ENCODE data around the gene SFTPB.
"Not testable (repeated sequence)": the region's sequence is repeated elsewhere in the genome, so short reads cannot be mapped to it uniquely, and the experiment has no call there.

Gene SFTPB

DNA sequence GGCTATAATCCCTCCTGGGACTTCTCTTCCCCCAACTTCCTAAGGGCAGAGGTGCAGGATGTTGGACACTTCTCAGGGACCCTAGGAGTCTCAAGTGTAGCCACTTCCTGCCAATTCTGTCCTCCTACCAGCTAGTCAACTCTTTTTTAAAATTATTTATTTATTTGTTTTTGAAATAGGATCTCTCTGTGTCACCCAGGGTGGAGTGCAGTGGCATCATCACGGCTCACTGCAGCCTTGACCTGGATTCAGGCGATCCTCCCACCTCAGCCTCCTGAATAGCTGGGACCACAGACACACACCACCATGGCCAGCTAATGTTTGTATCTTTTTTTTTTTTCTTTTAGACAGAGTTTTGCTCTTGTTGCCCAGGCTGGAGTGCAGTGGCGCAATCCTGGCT is 11.5 kb downstream of the SFTPB start:
- DNase-seq (ENCODE audit: low spot score): no peak

DNA sequence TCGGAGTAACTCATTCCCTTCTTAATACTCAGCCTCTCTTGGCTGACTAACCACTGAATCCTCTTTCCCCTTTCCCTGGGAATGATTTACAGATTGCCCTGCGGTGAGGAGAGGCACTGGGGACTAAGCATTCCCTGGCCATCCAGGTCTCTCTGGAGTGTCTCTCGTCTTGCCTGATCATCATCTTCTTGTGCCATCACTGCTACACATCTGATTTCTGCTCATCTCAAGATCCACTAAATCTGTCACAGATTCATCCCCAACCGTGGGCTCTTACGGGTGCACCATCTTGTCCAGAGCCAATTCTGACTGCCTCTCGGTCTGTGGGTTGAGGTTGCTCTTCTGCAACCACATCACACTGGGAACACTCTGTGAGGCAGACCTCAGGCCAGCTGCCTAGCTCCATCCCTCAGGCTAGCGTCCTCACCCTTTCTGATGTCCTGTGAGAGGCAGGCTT is 12.0 kb downstream of the SFTPB start:
- DNase-seq (ENCODE audit: low spot score): no peak

GRCh38 chr2:85653996-85654395 is 14.0 kb downstream of the SFTPB start:
- DNase-seq (ENCODE audit: low spot score): no peak

- no peak for DNase-seq (ENCODE audit: low spot score)
These were observed 15.9 kb downstream of the SFTPB start for GRCh38 chr2:85652056-85652455.

DNA sequence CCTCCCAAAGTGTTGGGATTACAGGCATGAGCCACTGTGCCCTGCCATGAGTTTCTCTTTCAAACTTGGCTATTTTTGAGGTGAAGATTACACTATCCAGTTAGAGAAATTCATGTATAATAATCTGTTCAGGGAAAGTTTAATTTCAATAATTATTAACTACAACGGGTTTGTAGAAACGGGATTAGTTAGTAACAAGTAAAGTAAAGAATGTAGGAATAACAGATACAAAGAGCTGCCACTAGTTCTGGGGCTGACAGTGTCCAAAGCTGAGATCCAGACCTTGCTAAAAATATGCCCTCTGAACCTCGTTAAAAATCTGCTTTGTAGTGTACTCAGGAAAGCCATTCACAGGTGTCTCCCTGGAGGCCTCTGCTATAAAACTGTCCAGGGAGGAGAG is 16.9 kb downstream of the SFTPB start:
- no peak for DNase-seq (ENCODE audit: low spot score)

GRCh38 chr2:85650456-85650855 is 17.5 kb downstream of the SFTPB start:
- no peak for DNase-seq (ENCODE audit: low spot score)

GRCh38 chr2:85649201-85650190 is 18.5 kb downstream of the SFTPB start:
- no peak for DNase-seq (ENCODE audit: low spot score)

DNA sequence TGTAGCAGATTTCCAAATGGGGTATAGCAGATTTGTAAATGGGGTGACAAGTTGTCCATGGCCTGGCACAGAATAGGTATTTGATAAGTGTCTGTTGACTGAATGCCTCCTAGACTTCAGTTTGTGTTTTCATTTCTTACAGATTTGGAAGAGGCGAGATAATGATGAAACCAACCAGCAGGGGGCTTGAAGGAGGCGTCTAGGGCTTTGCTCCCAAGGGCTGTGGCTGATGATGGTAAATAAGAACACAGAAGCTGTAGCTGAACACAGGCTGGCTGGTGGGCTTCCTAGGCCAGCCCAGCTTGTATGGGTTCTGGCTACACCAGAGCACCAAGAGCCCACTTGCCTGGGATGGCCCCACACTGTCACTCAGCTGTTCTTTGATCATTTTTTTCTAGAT is 19.4 kb downstream of the SFTPB start:
- DNase-seq (ENCODE audit: low spot score): peak; percentile 46

- no peak for DNase-seq (ENCODE audit: low spot score)
These were observed 20.0 kb downstream of the SFTPB start for GRCh38 chr2:85647823-85648526.

GRCh38 chr2:85646166-85646565 is 21.8 kb downstream of the SFTPB start:
- DNase-seq (ENCODE audit: low spot score): no peak

GRCh38 chr2:85644909-85645308 is 23.1 kb downstream of the SFTPB start:
- no peak for DNase-seq (ENCODE audit: low spot score)

DNA sequence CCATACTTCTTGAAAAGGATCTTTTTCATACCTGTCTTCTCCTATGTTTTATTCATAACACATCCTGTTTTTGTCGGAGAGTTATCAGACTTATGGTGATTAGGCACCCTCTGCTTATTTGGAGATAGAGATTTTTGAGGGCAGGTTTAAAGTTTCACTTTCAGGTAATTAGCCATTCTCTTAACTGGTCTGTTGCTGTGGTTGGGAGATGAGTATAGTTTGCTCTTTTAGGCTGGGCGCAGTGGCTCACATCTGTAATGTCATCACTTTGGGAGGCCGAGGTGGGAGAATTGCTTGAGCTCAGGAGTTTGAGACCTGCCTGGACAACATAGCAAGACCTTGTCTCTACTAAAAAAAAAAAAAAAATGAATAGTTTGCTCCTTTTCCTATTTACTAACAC is 25.3 kb downstream of the SFTPB start:
- DNase-seq (ENCODE audit: low spot score): no peak

DNA sequence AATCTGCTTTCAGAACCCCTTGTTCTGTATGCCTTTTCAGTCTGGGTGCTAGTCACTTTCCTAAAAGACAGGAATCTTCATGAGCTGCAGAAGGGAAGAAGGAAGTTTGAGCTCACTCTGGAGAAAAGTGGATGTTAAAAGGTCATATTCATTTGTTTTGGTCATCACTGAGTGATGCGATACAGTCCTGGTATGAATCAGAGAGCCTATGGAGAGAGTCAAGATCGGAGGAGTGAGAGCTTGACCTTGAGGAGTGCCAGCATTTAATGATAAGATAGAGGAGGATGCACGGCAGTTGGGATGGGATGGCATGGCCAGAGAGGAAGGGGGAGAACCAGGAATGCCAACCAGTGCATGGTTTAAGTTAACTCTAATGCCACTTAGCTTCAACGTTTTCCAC is 32.4 kb downstream of the SFTPB start:
- DNase-seq (ENCODE audit: low spot score): no peak

GRCh38 chr2:85635011-85635410 is 33.0 kb downstream of the SFTPB start:
- DNase-seq (ENCODE audit: low spot score): no peak

DNA sequence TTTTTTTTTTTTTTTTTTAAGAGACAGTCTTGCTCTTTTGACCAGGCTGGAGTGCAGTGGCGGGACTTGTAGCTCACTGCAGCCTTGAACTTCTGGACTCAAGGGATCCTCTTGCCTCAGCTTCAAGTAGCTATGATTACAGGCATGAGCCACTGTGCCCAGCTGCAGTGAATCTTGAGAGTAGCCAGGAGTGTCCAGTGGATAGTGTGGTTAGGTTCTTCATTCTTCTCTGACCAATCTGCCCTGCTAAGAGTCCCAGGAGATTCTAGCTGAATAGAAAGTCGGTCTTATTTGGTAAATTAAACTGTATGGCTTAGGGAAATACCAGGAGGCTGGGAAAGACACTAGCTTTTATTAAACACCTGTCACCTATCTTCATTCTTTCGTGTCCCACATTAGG is 36.7 kb downstream of the SFTPB start:
- DNase-seq (ENCODE audit: low spot score): no peak

- no peak for DNase-seq (ENCODE audit: low spot score)
These were observed 39.3 kb downstream of the SFTPB start for GRCh38 chr2:85628658-85629057.

GRCh38 chr2:85623991-85624390 is 44.0 kb downstream of the SFTPB start:
- no peak for DNase-seq (ENCODE audit: low spot score)

DNA sequence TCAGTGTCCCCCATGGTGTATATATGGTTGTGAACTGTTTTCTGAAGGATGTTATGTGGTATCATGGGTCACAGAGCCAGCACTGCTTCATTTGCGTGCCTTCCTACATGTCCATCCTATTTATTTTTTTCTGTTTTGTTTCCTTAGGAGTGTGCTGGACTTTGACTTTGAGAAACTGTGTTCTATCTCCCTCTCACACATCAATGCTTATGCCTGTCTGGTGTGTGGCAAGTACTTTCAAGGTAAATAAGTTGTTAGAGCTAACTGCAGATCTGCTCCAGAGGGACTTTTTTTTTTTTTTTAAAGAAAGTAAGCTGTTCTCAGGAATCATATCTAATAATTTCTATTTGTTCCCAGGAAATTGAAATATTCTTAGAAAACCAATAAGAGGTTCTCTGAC is 46.7 kb downstream of the SFTPB start:
- no peak for DNase-seq (ENCODE audit: low spot score)

GRCh38 chr2:85619617-85620016 is 48.4 kb downstream of the SFTPB start:
- no peak for DNase-seq (ENCODE audit: low spot score)

- not testable (repeated sequence) for DNase-seq (ENCODE audit: low spot score)
These were observed 50.3 kb downstream of the SFTPB start for GRCh38 chr2:85617723-85618122.

DNA sequence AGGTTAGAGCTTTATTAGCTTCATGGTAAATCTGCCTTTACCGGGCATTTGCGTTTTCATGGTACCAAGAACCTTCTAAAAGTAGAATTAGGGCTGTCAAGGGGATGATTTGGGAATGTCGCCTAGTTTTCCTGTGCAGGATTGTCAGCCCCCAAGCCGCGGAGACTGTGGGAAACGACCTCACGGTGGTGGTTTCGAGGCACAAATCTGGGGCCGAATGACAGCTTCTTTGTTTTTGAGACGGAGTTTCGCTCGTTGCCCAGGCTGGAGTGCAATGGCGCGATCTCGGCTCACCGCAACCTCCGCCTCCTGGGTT is 52.6 kb downstream of the SFTPB start:
- DNase-seq (ENCODE audit: low spot score): no peak

DNA sequence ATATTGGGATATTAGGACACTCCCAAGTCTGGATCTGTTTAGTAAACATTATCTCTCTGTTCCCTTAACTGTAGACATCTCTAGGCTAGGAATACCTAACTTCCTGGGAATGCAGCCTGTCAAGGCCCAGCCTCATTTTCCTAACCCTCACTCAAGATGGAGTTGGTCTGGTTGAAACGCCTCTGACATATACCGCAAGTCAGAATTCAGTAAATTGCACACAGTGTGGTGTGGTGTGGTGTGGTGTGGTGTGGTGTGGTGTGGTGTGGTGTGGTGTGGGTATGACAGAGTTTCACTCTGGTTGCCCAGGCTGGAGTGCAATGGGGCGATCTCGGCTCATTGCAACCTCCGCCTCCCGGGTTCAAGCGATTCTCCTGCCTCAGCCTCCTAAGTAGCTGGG is 53.2 kb downstream of the SFTPB start:
- DNase-seq (ENCODE audit: low spot score): not testable (repeated sequence)

Data from HuH-7 (cell line).